ENCODE results near the gene DPP6.

Gene DPP6

GRCh38 chr7:154232700-154233099, 180.5 kb downstream of the DPP6 start:
- no peak for DNase-seq (ENCODE audit: low spot score)

- DNase-seq (ENCODE audit: low spot score): no peak
Measured at GRCh38 chr7:154241988-154242387, 189.8 kb downstream of the DPP6 start.

GRCh38 chr7:154242709-154243108, 190.5 kb downstream of the DPP6 start:
- DNase-seq (ENCODE audit: low spot score): no peak

- no peak for DNase-seq (ENCODE audit: low spot score)
Measured at GRCh38 chr7:154252046-154252445, 199.8 kb downstream of the DPP6 start.

GRCh38 chr7:154253810-154254209, 201.6 kb downstream of the DPP6 start:
- no peak for DNase-seq (ENCODE audit: low spot score)

GRCh38 chr7:154255324-154255723, 203.1 kb downstream of the DPP6 start:
- DNase-seq (ENCODE audit: low spot score): no peak

GRCh38 chr7:154256150-154256549, 204.0 kb downstream of the DPP6 start:
- no peak for DNase-seq (ENCODE audit: low spot score)

- no peak for DNase-seq (ENCODE audit: low spot score)
Measured at GRCh38 chr7:154259396-154259795, 207.2 kb downstream of the DPP6 start.

- no peak for DNase-seq (ENCODE audit: low spot score)
Measured at GRCh38 chr7:154287356-154287755, 235.2 kb downstream of the DPP6 start.

GRCh38 chr7:154289119-154289518, 236.9 kb downstream of the DPP6 start:
- DNase-seq (ENCODE audit: low spot score): no peak

GRCh38 chr7:154296443-154296842, 244.2 kb downstream of the DPP6 start:
- no peak for DNase-seq (ENCODE audit: low spot score)

GRCh38 chr7:154299736-154300135, 247.5 kb downstream of the DPP6 start:
- DNase-seq (ENCODE audit: low spot score): no peak

- DNase-seq (ENCODE audit: low spot score): no peak
Measured at GRCh38 chr7:154302380-154302779, 250.2 kb downstream of the DPP6 start.

- DNase-seq (ENCODE audit: low spot score): no peak
Measured at GRCh38 chr7:154304231-154304630, 252.0 kb downstream of the DPP6 start.

- no peak for DNase-seq (ENCODE audit: low spot score)
Measured at GRCh38 chr7:154304740-154305700, 252.8 kb downstream of the DPP6 start.

- no peak for DNase-seq (ENCODE audit: low spot score)
Measured at GRCh38 chr7:154306036-154306435, 253.8 kb downstream of the DPP6 start.

- DNase-seq (ENCODE audit: low spot score): no peak
Measured at GRCh38 chr7:154308928-154309327, 256.7 kb downstream of the DPP6 start.

GRCh38 chr7:154310114-154310513, 257.9 kb downstream of the DPP6 start:
- DNase-seq (ENCODE audit: low spot score): no peak

GRCh38 chr7:154324196-154324595, 272.0 kb downstream of the DPP6 start:
- no peak for DNase-seq (ENCODE audit: low spot score)

- DNase-seq (ENCODE audit: low spot score): no peak
Measured at GRCh38 chr7:154326421-154326820, 274.2 kb downstream of the DPP6 start.

GRCh38 chr7:154330318-154330717, 278.1 kb downstream of the DPP6 start:
- no peak for DNase-seq (ENCODE audit: low spot score)

- DNase-seq (ENCODE audit: low spot score): no peak
Measured at GRCh38 chr7:154332811-154333580, 280.8 kb downstream of the DPP6 start.

- no peak for DNase-seq (ENCODE audit: low spot score)
Measured at GRCh38 chr7:154336295-154336694, 284.1 kb downstream of the DPP6 start.
